ENCODE measurements around the gene KRT84.

Gene KRT84

DNA sequence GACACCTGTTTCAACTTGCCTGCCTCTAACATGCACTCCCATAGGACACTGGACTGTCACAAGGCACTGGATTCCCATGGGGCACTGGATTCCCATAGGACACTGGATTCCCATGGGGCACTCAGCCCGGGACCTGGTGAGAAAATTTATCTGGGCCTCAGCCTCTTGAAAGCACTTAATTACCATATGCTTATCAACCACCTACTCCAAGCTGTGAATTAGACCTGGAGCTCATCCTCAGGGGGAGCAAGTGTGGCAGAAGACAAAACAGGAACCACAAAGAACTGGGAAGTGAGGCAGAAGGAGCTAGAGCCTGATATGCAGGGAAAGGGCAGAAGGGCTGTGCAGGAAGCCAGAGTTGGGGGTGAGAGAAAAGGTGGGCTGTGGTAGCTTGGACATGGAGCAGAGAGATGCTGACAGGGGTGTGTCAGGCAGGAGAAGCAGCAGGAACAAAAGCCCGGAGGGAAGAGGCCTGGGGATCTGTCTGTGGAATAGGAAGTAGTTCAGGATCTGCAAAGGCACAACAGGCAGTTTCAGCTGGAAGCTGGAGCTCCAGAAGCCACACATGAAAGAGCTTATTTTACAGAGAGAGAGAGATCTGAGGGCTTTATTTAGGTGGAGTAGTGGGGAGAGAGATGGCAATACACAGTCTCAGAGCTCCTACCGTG is 17.6 kb upstream of the KRT84 start:
- TF ChIP-seq, protein P1, sequence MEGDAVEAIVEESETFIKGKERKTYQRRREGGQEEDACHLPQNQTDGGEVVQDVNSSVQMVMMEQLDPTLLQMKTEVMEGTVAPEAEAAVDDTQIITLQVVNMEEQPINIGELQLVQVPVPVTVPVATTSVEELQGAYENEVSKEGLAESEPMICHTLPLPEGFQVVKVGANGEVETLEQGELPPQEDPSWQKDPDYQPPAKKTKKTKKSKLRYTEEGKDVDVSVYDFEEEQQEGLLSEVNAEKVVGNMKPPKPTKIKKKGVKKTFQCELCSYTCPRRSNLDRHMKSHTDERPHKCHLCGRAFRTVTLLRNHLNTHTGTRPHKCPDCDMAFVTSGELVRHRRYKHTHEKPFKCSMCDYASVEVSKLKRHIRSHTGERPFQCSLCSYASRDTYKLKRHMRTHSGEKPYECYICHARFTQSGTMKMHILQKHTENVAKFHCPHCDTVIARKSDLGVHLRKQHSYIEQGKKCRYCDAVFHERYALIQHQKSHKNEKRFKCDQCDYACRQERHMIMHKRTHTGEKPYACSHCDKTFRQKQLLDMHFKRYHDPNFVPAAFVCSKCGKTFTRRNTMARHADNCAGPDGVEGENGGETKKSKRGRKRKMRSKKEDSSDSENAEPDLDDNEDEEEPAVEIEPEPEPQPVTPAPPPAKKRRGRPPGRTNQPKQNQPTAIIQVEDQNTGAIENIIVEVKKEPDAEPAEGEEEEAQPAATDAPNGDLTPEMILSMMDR (conservative IDR thresholded peaks at IDR 0.05; ENCODE audit: low read length), result no peak
- no peak for TF ChIP-seq EZH2phosphoT487 (IDR thresholded peaks at IDR 0.05; ENCODE audit: borderline replicate concordance)
- H2AFZ ChIP-seq (ENCODE audit: low read length), result no peak overlapping the region
- no peaks in the 10 kb centered on the region for H3K4me1 ChIP-seq (ENCODE audit: insufficient read depth, low read length, poor library complexity, severe bottlenecking)
- H3K4me2 ChIP-seq (ENCODE audit: low read depth, low read length, poor library complexity, severe bottlenecking), result no peak overlapping the region
- no peaks in the 10 kb centered on the region for H4K20me1 ChIP-seq (ENCODE audit: insufficient read depth, low read length, poor library complexity, severe bottlenecking)
- no peaks in the 10 kb centered on the region for H3K27me3 ChIP-seq (ENCODE audit: insufficient read depth, low read length, poor library complexity, severe bottlenecking)
- H3K9me2 ChIP-seq (replicated peaks; ENCODE audit: low read depth, low read length), result no peaks in the 10 kb centered on the region
- no peaks in the 10 kb centered on the region for H3F3A ChIP-seq (ENCODE audit: low read depth)
- no peaks in the 10 kb centered on the region for H3K79me2 ChIP-seq (ENCODE audit: insufficient read depth, low read length)
- no peak overlapping the region for H3K9ac ChIP-seq (ENCODE audit: low read depth, low read length, poor library complexity, severe bottlenecking)
- no peaks in the 10 kb centered on the region for H3K36me3 ChIP-seq (ENCODE audit: insufficient read depth, low read length)
- no peak overlapping the region for H3K4me3 ChIP-seq (ENCODE audit: low read length, poor library complexity, severe bottlenecking)
- no peaks in the 10 kb centered on the region for H3K9me3 ChIP-seq (ENCODE audit: insufficient read depth, low read depth, low read length)

DNA sequence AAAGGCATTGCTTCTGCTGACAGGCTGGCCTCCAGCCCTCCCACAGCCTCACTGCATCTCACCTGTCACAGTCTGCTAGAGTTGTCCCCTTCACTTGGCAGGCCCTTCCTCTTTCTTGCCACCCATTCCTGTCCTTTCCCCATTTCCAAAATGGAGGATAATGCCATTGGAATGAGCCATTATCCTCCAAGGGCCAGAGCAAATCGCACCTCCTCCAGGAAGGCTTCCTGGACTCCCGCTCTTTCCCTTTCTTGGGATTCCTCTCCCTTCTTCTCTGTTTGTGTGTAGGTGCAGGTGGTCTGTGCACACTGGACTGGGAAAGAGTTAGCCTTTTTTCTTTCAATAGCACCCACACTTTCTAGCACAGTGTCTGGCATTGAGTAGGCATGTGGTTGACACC is 16.9 kb upstream of the KRT84 start:
- TF ChIP-seq, protein P1 (conservative IDR thresholded peaks at IDR 0.05; ENCODE audit: low read length), result no peak
- TF ChIP-seq EZH2phosphoT487 (IDR thresholded peaks at IDR 0.05; ENCODE audit: borderline replicate concordance), result no peak
- H3K9me3 ChIP-seq (ENCODE audit: insufficient read depth, low read depth, low read length), result no peaks in the 10 kb centered on the region
- no peak overlapping the region for H2AFZ ChIP-seq (ENCODE audit: low read length)
- no peak overlapping the region for H3K4me2 ChIP-seq (ENCODE audit: low read depth, low read length, poor library complexity, severe bottlenecking)
- H3K79me2 ChIP-seq (ENCODE audit: insufficient read depth, low read length), result no peaks in the 10 kb centered on the region
- no peaks in the 10 kb centered on the region for H3K9me2 ChIP-seq (replicated peaks; ENCODE audit: low read depth, low read length)
- H3K36me3 ChIP-seq (ENCODE audit: insufficient read depth, low read length), result no peaks in the 10 kb centered on the region
- H3F3A ChIP-seq (ENCODE audit: low read depth), result no peaks in the 10 kb centered on the region
- H3K9ac ChIP-seq (ENCODE audit: low read depth, low read length, poor library complexity, severe bottlenecking), result no peak overlapping the region
- no peak overlapping the region for H3K4me3 ChIP-seq (ENCODE audit: low read length, poor library complexity, severe bottlenecking)
- no peaks in the 10 kb centered on the region for H3K4me1 ChIP-seq (ENCODE audit: insufficient read depth, low read length, poor library complexity, severe bottlenecking)
- H3K27me3 ChIP-seq (ENCODE audit: insufficient read depth, low read length, poor library complexity, severe bottlenecking), result no peaks in the 10 kb centered on the region
- no peaks in the 10 kb centered on the region for H4K20me1 ChIP-seq (ENCODE audit: insufficient read depth, low read length, poor library complexity, severe bottlenecking)

DNA sequence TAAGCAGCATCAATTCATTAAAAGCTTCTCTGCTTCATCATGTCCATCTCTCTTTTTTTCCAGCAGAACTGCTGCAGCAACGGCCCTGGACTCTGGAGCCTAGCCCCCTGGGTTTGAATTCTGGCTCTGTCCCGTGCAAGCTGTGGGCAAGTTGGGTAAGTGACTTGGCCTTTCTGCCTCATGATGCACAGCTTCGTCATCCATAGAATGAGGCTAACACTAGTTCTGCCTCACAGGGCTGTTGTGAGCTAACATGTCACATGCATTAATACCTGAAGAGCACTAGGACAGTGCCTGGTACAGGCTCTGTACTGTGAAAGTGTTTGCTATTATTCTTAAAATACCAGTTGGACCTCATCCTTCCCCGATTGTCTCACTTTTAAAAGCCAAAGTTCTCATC is 16.5 kb upstream of the KRT84 start:
- H3K9me3 ChIP-seq (ENCODE audit: insufficient read depth, low read depth, low read length), result no peaks in the 10 kb centered on the region
- H4K20me1 ChIP-seq (ENCODE audit: insufficient read depth, low read length, poor library complexity, severe bottlenecking), result no peaks in the 10 kb centered on the region
- no peaks in the 10 kb centered on the region for H3K9me2 ChIP-seq (replicated peaks; ENCODE audit: low read depth, low read length)
- TF ChIP-seq, protein P1 (conservative IDR thresholded peaks at IDR 0.05; ENCODE audit: low read length), result no peak
- no peak for TF ChIP-seq EZH2phosphoT487 (IDR thresholded peaks at IDR 0.05; ENCODE audit: borderline replicate concordance)
- no peak overlapping the region for H3K9ac ChIP-seq (ENCODE audit: low read depth, low read length, poor library complexity, severe bottlenecking)
- no peaks in the 10 kb centered on the region for H3K36me3 ChIP-seq (ENCODE audit: insufficient read depth, low read length)
- H2AFZ ChIP-seq (ENCODE audit: low read length), result no peak overlapping the region
- H3K4me2 ChIP-seq (ENCODE audit: low read depth, low read length, poor library complexity, severe bottlenecking), result no peak overlapping the region
- no peaks in the 10 kb centered on the region for H3K27me3 ChIP-seq (ENCODE audit: insufficient read depth, low read length, poor library complexity, severe bottlenecking)
- no peak overlapping the region for H3K4me3 ChIP-seq (ENCODE audit: low read length, poor library complexity, severe bottlenecking)
- H3K79me2 ChIP-seq (ENCODE audit: insufficient read depth, low read length), result no peaks in the 10 kb centered on the region
- H3K4me1 ChIP-seq (ENCODE audit: insufficient read depth, low read length, poor library complexity, severe bottlenecking), result no peaks in the 10 kb centered on the region
- no peaks in the 10 kb centered on the region for H3F3A ChIP-seq (ENCODE audit: low read depth)
